HG02623 (cell line): Measurements from ENCODE around the gene MRGPRG.

ENCODE experiments used
- ATAC-seq: cut with Tn5 transposase; IDR thresholded peaks from one replicate; pipeline ENCODE4 v1.9.1; 2021; ENCODE audit warnings: moderate library complexity; ENCODE audit not compliant: unreplicated experiment

MRGPRG gene

GRCh38 chr11:3195251-3196160, 23.1 kb downstream of the MRGPRG start:
- no peak for ATAC-seq

GRCh38 chr11:3194016-3194816, 24.4 kb downstream of the MRGPRG start:
- no peak for ATAC-seq

GRCh38 chr11:3193373-3194015, 25.1 kb downstream of the MRGPRG start:
- ATAC-seq: no peak

- no peak for ATAC-seq
These were observed 25.9 kb downstream of the MRGPRG start for GRCh38 chr11:3192511-3193372.

- no peak for ATAC-seq
These were observed 26.9 kb downstream of the MRGPRG start for GRCh38 chr11:3191586-3192324.

GRCh38 chr11:3190600-3190999, 28.0 kb downstream of the MRGPRG start:
- no peak for ATAC-seq

- no peak for ATAC-seq
These were observed 28.6 kb downstream of the MRGPRG start for GRCh38 chr11:3189886-3190583.

GRCh38 chr11:3189196-3189843, 29.3 kb downstream of the MRGPRG start:
- no peak for ATAC-seq

- ATAC-seq: no peak
These were observed 30.0 kb downstream of the MRGPRG start for GRCh38 chr11:3188496-3189195.

- no peak for ATAC-seq
These were observed 32.3 kb downstream of the MRGPRG start for GRCh38 chr11:3186166-3186953.

- ATAC-seq: no peak
These were observed 33.8 kb downstream of the MRGPRG start for GRCh38 chr11:3184732-3185347.

- ATAC-seq: no peak
These were observed 35.1 kb downstream of the MRGPRG start for GRCh38 chr11:3183523-3183922.

GRCh38 chr11:3182462-3182852, 36.2 kb downstream of the MRGPRG start:
- ATAC-seq: no peak

- ATAC-seq: no peak
These were observed 36.7 kb downstream of the MRGPRG start for GRCh38 chr11:3181725-3182461.

- no peak for ATAC-seq
These were observed 37.7 kb downstream of the MRGPRG start for GRCh38 chr11:3180869-3181268.

- no peak for ATAC-seq
These were observed 40.3 kb downstream of the MRGPRG start for GRCh38 chr11:3178349-3178748.
